HCT116 (cell line): ENCODE data around the gene MCF2L2. TPM values are rescaled to one million over a fixed set of nuclear protein-coding genes. Genes with fewer than 3 reads are reported as not detected.

ENCODE experiments used
- ATAC-seq: fragments of 200-7000 bp; cut with Tn5 transposase; 2 replicates; pipeline ENCODE4 v1.9.1; 2020; ENCODE audit warnings: mild to moderate bottlenecking, moderate library complexity
- BruUV-seq: library from RNA; stranded (reverse); fragments of 400-500 nt; replicated peaks from 2 replicates; lab custom pipeline; 2021; lab: Mats Ljungman, UMichigan
- CTCF ChIA-PET: fragments of 300-600 bp; sonication (Branson Sonifier 250); formaldehyde crosslinking; loops from one replicate; lab custom pipeline; 2021; ENCODE audit warnings: antibody characterized with exemption; lab: Charles Lee
- POLR2A ChIA-PET: fragments of 300-600, 350-600 bp; sonication (Branson Sonifier 250); formaldehyde crosslinking; loops from one replicate; lab custom pipeline; 2021; ENCODE audit warnings: antibody characterized with exemption; lab: Charles Lee
- RAD21 ChIA-PET, 2 experiments: fragments of 300-600 bp; sonication (Branson Sonifier 250); formaldehyde crosslinking; loops; one replicate each; lab custom pipeline; 2023; ENCODE audit warnings: low total read pairs in 2 of 2; ENCODE audit not compliant: uncharacterized antibody in 2 of 2, unreplicated experiment in 2 of 2, low non-redundant PET in 1 of 2; lab: Charles Lee
- DNase-seq: peaks from one replicate; pipeline ENCODE4 v3.0.0-alpha.2; 2010; ENCODE audit warnings: low read depth, low spot score
- H2AFZ ChIP-seq: fragments of 200-600 bp; shearing (Covaris generic), sonication (generic); 2 replicates; pipeline ENCODE4 v1.6.1; 2017; ENCODE audit warnings: low read depth, mixed run types, mixed read lengths, antibody characterized with exemption, low read length; ENCODE audit not compliant: poor library complexity, severe bottlenecking
- H3K27ac ChIP-seq: 2 replicates; pipeline ENCODE4 v1.5.1; 2012; ENCODE audit warnings: low read depth, low read length
- H3K27me3 ChIP-seq: fragments of 200-600 bp; sonication (generic); 2 replicates; pipeline ENCODE4 v1.6.1; 2016; ENCODE audit warnings: mixed run types, low read length, mixed read lengths; ENCODE audit not compliant: insufficient read depth
- H3K36me3 ChIP-seq, 2 experiments: fragments of 200-500 bp in 1 of 2; fragments of 200-600 bp in 1 of 2; sonication (Bioruptor generic) in 1 of 2; sonication (generic) in 1 of 2; 2 replicates each; pipeline versions ENCODE4 v1.5.1 to v1.6.1; 2014 to 2016; ENCODE audit warnings: low read length in 2 of 2, inconsistent platforms in 1 of 2, mixed read lengths in 1 of 2, mixed run types in 1 of 2; ENCODE audit not compliant: insufficient read depth in 2 of 2, control insufficient read depth in 1 of 2
- H3K4me1 ChIP-seq, 2 experiments: fragments of 200-600 bp in 1 of 2; sonication (generic) in 1 of 2; 2 replicates each; pipeline versions ENCODE4 v1.5.1 to v1.6.1; 2012 to 2017; ENCODE audit warnings: low read length in 2 of 2, inconsistent platforms in 1 of 2, mild to moderate bottlenecking in 1 of 2, mixed read lengths in 1 of 2, mixed run types in 1 of 2, moderate library complexity in 1 of 2; ENCODE audit not compliant: insufficient read depth in 2 of 2, control insufficient read depth in 1 of 2
- H3K4me2 ChIP-seq: fragments of 200-600 bp; sonication (generic); 2 replicates; pipeline ENCODE4 v1.6.1; 2017; ENCODE audit warnings: mixed run types, low read length, mixed read lengths
- H3K4me3 ChIP-seq, 2 experiments: fragments of 200-600 bp in 1 of 2; sonication (generic) in 1 of 2; replicated peaks in 1 of 2; 2 replicates each; pipeline ENCODE4 v1.5.1; 2011 to 2016; ENCODE audit warnings: low read length in 2 of 2, control low read depth in 1 of 2, low read depth in 1 of 2, mild to moderate bottlenecking in 1 of 2, mixed read lengths in 1 of 2, mixed run types in 1 of 2
- H3K79me2 ChIP-seq: fragments of 200-600 bp; sonication (generic); 2 replicates; pipeline ENCODE4 v1.6.1; 2017; ENCODE audit warnings: mild to moderate bottlenecking, mixed run types, low read length, moderate library complexity, mixed read lengths; ENCODE audit not compliant: insufficient read depth
- H3K9ac ChIP-seq: fragments of 200-600 bp; sonication (generic); 2 replicates; pipeline ENCODE4 v1.6.1; 2016; ENCODE audit warnings: low read length, mixed read lengths
- H3K9me2 ChIP-seq: fragments of 200-600 bp; sonication (generic), shearing (Covaris generic); 2 replicates; pipeline ENCODE4 v1.6.1; 2017; ENCODE audit warnings: mixed run types, mild to moderate bottlenecking, moderate library complexity; ENCODE audit not compliant: insufficient read depth
- H3K9me3 ChIP-seq, 2 experiments: fragments of 200-500 bp in 1 of 2; fragments of 200-600 bp in 1 of 2; sonication (Bioruptor generic) in 1 of 2; sonication (generic) in 1 of 2; 2 replicates each; pipeline ENCODE4 v1.6.1; 2014 to 2017; ENCODE audit warnings: low read length in 2 of 2, mixed read lengths in 2 of 2, inconsistent platforms in 1 of 2, low read depth in 1 of 2, mild to moderate bottlenecking in 1 of 2, mixed run types in 1 of 2, moderate library complexity in 1 of 2; ENCODE audit not compliant: control insufficient read depth in 1 of 2, insufficient read depth in 1 of 2
- H4K20me1 ChIP-seq: fragments of 200-600 bp; sonication (generic), shearing (Covaris generic); 2 replicates; pipeline ENCODE4 v1.6.1; 2017; ENCODE audit warnings: mixed run types, mild to moderate bottlenecking, moderate library complexity; ENCODE audit not compliant: insufficient read depth
- ATF3 ChIP-seq: IDR thresholded peaks from 2 replicates; pipeline ENCODE4 v1.6.1; 2012
- CBX3 ChIP-seq: IDR thresholded peaks from 2 replicates; pipeline ENCODE4 v1.6.1; 2012; ENCODE audit warnings: low read depth
- CEBPB ChIP-seq: IDR thresholded peaks from 2 replicates; pipeline ENCODE4 v1.6.1; 2012; ENCODE audit warnings: low read depth
- EGR1 ChIP-seq: IDR thresholded peaks from 2 replicates; pipeline ENCODE4 v1.6.1; 2012; ENCODE audit warnings: low read depth
- POLR2AphosphoS5 ChIP-seq: IDR thresholded peaks from 2 replicates; pipeline ENCODE4 v1.6.1; 2011; ENCODE audit warnings: mild to moderate bottlenecking, low read depth, low read length, moderate library complexity
- RAD21 ChIP-seq: IDR thresholded peaks from 2 replicates; pipeline ENCODE4 v1.6.1; 2012; ENCODE audit warnings: low read depth, mild to moderate bottlenecking
- REST ChIP-seq: IDR thresholded peaks from 2 replicates; pipeline ENCODE4 v1.6.1; 2012; ENCODE audit warnings: low read depth
- SIN3A ChIP-seq: IDR thresholded peaks from 2 replicates; pipeline ENCODE4 v1.6.1; 2012; ENCODE audit warnings: low read depth
- SRF ChIP-seq: IDR thresholded peaks from 2 replicates; pipeline ENCODE4 v1.6.1; 2012; ENCODE audit warnings: low read depth
- ZFX ChIP-seq: fragments of 450-650 bp; IDR thresholded peaks from 2 replicates; pipeline ENCODE4 v1.6.1; 2017
- intact Hi-C: fragments of 100-400 bp; cut with micrococcal nuclease; formaldehyde crosslinking; loops from 2 replicates; pipeline ENCODE4 v1.10.0; 2022
- total RNA-seq: library from RNA; stranded (reverse); gene quantifications from one replicate; pipeline ENCODE4 v1.2.1, GENCODE V29; 2021; ENCODE audit not compliant: unreplicated experiment

Gene MCF2L2
- total RNA-seq, 1 experiment from 2014 or later: 1.5 TPM

- RAD21 ChIA-PET: no interaction called here
- TF ChIP-seq ATF3: no peak
- no peak for TF ChIP-seq CBX3
- TF ChIP-seq REST: no peak
- TF ChIP-seq POLR2AphosphoS5: no peak
- TF ChIP-seq EGR1: no peak
- TF ChIP-seq SIN3A: no peak
- no peak for TF ChIP-seq ZFX
- no peak for TF ChIP-seq RAD21
- TF ChIP-seq CEBPB: no peak
- TF ChIP-seq SRF: no peak
- TF ChIP-seq, all 23 proteins: peak for 0
- CTCF ChIA-PET: no interaction called here
- intact Hi-C loops: loop anchor here (10.0 kb wide), 1 partner anchor 475 kb away; no protein-coding TSS in a partner anchor
- Histone ChIP-seq H3K9me2 (no peaks in the 10 kb centered on the region), H3K79me2 (no peaks in the 10 kb centered on the region), H3K27me3 (no peaks in the 10 kb centered on the region), H3K4me1 (no peaks in the 10 kb centered on the region), H3K9me3 (no peaks in the 10 kb centered on the region), H3K4me3 (no peak overlapping the region), H4K20me1 (no peaks in the 10 kb centered on the region), H3K27ac (no peak overlapping the region), H2AFZ (no peak overlapping the region), H3K9ac (no peak overlapping the region), H3K36me3 (no peaks in the 10 kb centered on the region), H3K4me2 (no peak overlapping the region)
- no TSS peak for BruUV-seq
- ATAC-seq (no peak), DNase-seq (no peak)
- POLR2A ChIA-PET: no interaction called here
Observed at GRCh38 chr3:183189641-183190040, 238.8 kb downstream of the MCF2L2 start.
